ENCODE data around the gene KANK3. TPM values are rescaled to one million over a fixed set of nuclear protein-coding genes. Genes with fewer than 3 reads are reported as not detected.

The KANK3 gene
- polyA plus RNA-seq, 3 donors = 0.15 TPM; not detected in 2

DNA sequence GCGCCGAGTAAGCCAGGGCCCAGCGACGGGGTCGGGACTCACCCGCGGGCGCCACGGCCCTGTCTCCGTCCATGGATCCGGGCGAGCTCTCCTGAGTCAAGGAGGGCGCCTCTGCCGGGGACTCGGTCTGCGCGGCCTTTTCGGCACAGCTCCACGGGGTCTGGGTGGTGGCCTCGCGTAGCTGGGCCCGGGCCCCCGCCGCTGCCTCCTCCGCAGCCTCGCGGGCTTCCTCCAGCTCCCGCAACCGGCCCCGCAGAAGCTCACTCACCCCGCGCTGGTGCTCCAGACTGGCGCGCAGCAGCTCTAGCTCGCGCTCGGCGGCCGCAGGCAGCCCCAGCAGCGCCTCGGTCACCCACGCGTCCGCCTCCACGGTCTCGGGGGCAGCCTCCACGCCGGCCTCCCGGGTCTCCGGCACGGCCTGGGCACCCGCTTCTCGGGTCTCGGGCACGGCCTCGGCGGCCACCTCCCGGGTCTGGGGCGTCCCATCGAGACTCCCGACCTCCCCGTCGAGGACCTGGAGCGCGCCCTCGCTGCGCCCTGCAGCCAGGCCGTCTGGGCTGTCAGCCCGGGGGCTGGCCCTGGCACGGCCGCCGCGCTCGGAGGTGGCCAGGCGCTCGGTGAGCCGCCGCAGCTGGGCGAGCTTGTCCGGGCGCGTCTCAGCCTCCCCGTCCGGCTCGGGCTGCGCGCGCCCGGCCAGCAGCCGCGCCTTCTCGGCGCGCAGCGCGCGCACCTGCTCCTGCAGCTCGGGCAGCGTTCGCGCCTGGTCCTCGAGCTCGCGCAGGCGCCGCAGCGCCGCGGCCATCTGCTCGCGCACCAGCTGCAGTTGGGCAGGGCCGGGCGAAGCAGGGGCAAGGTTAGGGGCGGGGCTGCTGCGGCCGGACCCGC, 8.4 kb downstream of the KANK3 start:
- Histone ChIP-seq H3K27ac (ENCODE audit: low read depth in 1 of 2, low read length in 2 of 2) (no peak overlapping the region), H3K4me2 (replicated peaks; ENCODE audit: extremely low read depth, low read length, poor library complexity, severe bottlenecking) (peak overlapping the region; percentile 36), H2AFZ (ENCODE audit: insufficient read depth, low read depth, low read length, poor library complexity, severe bottlenecking) (no peak overlapping the region), H3K9ac (ENCODE audit: insufficient read depth, low read length, poor library complexity, severe bottlenecking) (no peak overlapping the region), H3K4me3 (replicated peaks in 1 of 3; ENCODE audit: low read depth in 2 of 3, low read length in 3 of 3) (no peak overlapping the region), H3K36me3 (replicated peaks in 1 of 2; ENCODE audit: control insufficient read depth in 1 of 2, insufficient read depth in 2 of 2, low read length in 2 of 2) (no peaks in the 10 kb centered on the region), H3K4me1 (ENCODE audit: control insufficient read depth in 1 of 2, insufficient read depth in 2 of 2, low read length in 2 of 2) (peaks cover 0 to 12% of the 10 kb centered on the region in 2 donors), H3K9me3 (replicated peaks in 1 of 2; ENCODE audit: control insufficient read depth in 1 of 2, insufficient read depth in 1 of 2, low read length in 2 of 2) (peaks cover 0 to 9% of the 10 kb centered on the region in 2 donors), H3K79me2 (ENCODE audit: insufficient read depth, low read length) (no peaks in the 10 kb centered on the region), H4K20me1 (ENCODE audit: insufficient read depth, low read length) (no peaks in the 10 kb centered on the region), H3K27me3 (ENCODE audit: control insufficient read depth in 2 of 2, insufficient read depth in 2 of 2, low read length in 2 of 2) (peaks cover 23 to 47% of the 10 kb centered on the region in 2 donors)
- Mint-ChIP-seq H3K36me3 (no peaks in the 10 kb centered on the region), H3K9me3 (peaks cover 0 to 10% (median 2%) of the 10 kb centered on the region in 7 donors), H3K27ac (no peak overlapping the region), H3K4me1 (peaks cover 4% of the 10 kb centered on the region), H3K4me3 (peak overlapping the region in 1 of 2 donors; percentile 73), H3K27me3 (ENCODE audit: low read depth in 3 of 3) (peaks cover 63 to 78% (median 77%) of the 10 kb centered on the region in 3 donors)
- TF ChIP-seq, protein P1, sequence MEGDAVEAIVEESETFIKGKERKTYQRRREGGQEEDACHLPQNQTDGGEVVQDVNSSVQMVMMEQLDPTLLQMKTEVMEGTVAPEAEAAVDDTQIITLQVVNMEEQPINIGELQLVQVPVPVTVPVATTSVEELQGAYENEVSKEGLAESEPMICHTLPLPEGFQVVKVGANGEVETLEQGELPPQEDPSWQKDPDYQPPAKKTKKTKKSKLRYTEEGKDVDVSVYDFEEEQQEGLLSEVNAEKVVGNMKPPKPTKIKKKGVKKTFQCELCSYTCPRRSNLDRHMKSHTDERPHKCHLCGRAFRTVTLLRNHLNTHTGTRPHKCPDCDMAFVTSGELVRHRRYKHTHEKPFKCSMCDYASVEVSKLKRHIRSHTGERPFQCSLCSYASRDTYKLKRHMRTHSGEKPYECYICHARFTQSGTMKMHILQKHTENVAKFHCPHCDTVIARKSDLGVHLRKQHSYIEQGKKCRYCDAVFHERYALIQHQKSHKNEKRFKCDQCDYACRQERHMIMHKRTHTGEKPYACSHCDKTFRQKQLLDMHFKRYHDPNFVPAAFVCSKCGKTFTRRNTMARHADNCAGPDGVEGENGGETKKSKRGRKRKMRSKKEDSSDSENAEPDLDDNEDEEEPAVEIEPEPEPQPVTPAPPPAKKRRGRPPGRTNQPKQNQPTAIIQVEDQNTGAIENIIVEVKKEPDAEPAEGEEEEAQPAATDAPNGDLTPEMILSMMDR (IDR thresholded peaks at IDR 0.05) = no peak
- 7% methylated on average over 117 of the region's 117 CpGs for WGBS (ENCODE audit: insufficient coverage)
- intact Hi-C loops (cut with micrococcal nuclease) = no loop called here
- DNase-seq = no peak

DNA sequence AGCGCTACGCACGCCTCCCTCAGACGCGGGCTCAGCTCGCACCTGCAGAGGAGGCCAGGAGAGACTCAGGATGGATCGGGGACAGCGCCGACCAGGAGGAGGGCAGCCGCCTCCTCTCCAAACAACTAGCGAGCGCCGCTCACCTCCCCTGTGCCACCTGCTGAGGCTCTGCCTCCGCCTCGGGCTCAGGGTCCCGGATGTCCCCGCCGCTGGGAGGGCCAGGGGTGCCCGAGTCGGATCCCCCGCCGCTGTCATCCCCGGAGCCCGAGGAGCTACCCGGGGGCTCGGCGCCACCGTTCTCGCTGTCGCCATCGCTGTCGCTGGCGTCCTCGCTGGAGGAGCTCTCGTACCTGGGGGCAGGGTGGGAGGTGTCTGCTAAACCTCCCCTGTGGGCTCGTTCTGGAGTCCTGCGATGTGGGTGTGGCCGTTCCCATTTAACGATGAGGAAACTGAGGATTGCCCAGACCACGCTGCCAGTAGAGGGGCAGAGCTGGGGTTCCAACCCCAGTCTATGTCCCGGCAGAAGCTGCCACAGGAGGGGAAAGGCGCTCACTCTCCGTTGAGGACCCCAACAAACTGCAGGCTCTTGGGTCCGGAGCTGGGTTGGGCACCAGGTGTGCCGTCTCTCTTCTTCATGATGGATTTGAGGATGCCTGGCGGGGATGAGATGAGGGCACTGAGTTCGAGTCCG, 9.2 kb downstream of the KANK3 start:
- no peaks in the 10 kb centered on the region for H4K20me1 ChIP-seq (ENCODE audit: insufficient read depth, low read length)
- H3K27me3 ChIP-seq (ENCODE audit: control insufficient read depth in 2 of 2, insufficient read depth in 2 of 2, low read length in 2 of 2) = peaks cover 21 to 39% of the 10 kb centered on the region in 2 donors
- H3K4me1 ChIP-seq (ENCODE audit: control insufficient read depth in 1 of 2, insufficient read depth in 2 of 2, low read length in 2 of 2) = peaks cover 0 to 12% of the 10 kb centered on the region in 2 donors
- TF ChIP-seq, protein P1 (IDR thresholded peaks at IDR 0.05) = no peak
- H2AFZ ChIP-seq (ENCODE audit: insufficient read depth, low read depth, low read length, poor library complexity, severe bottlenecking) = no peak overlapping the region
- no peak overlapping the region for H3K9ac ChIP-seq (ENCODE audit: insufficient read depth, low read length, poor library complexity, severe bottlenecking)
- H3K27ac Mint-ChIP-seq = no peak overlapping the region
- no peaks in the 10 kb centered on the region for H3K79me2 ChIP-seq (ENCODE audit: insufficient read depth, low read length)
- no peaks in the 10 kb centered on the region for H3K36me3 Mint-ChIP-seq
- H3K36me3 ChIP-seq (replicated peaks in 1 of 2; ENCODE audit: control insufficient read depth in 1 of 2, insufficient read depth in 2 of 2, low read length in 2 of 2) = no peaks in the 10 kb centered on the region
- WGBS (ENCODE audit: insufficient coverage) = 24% methylated on average over 48 of the region's 48 CpGs
- peaks cover 0 to 9% of the 10 kb centered on the region in 2 donors for H3K9me3 ChIP-seq (replicated peaks in 1 of 2; ENCODE audit: control insufficient read depth in 1 of 2, insufficient read depth in 1 of 2, low read length in 2 of 2)
- H3K27me3 Mint-ChIP-seq (ENCODE audit: low read depth in 3 of 3) = peaks cover 56 to 75% (median 70%) of the 10 kb centered on the region in 3 donors
- H3K4me3 Mint-ChIP-seq = peak overlapping the region in 1 of 2 donors; percentile 73
- H3K27ac ChIP-seq (ENCODE audit: low read depth in 1 of 2, low read length in 2 of 2) = no peak overlapping the region
- no peak for DNase-seq
- intact Hi-C loops (cut with micrococcal nuclease) = no loop called here
- peaks cover 4% of the 10 kb centered on the region for H3K4me1 Mint-ChIP-seq
- no peak overlapping the region for H3K4me3 ChIP-seq (replicated peaks in 1 of 3; ENCODE audit: low read depth in 2 of 3, low read length in 3 of 3)
- peaks cover 0 to 10% (median 2%) of the 10 kb centered on the region in 7 donors for H3K9me3 Mint-ChIP-seq
- H3K4me2 ChIP-seq (replicated peaks; ENCODE audit: extremely low read depth, low read length, poor library complexity, severe bottlenecking) = no peak overlapping the region

Data from CD14-positive monocyte (primary cell).